GM19025 (cell line): ENCODE measurements around the gene CYGB.
A peak's percentile ranks its signal among the peaks of the same experiment; 100 is the strongest.

ENCODE experiments used
- ATAC-seq: cut with Tn5 transposase; IDR thresholded peaks from one replicate; pipeline ENCODE4 v1.9.1; 2021; ENCODE audit warnings: mild to moderate bottlenecking, low read depth, moderate library complexity; ENCODE audit not compliant: unreplicated experiment

CYGB gene

GRCh38 chr17:76491271-76492122 is 46.0 kb downstream of the CYGB start:
- peak; percentile 2 for ATAC-seq

GRCh38 chr17:76490112-76490710 is 47.3 kb downstream of the CYGB start:
- ATAC-seq = no peak

GRCh38 chr17:76487451-76488192 is 49.9 kb downstream of the CYGB start:
- ATAC-seq = no peak

- ATAC-seq = no peak
These were observed 51.9 kb downstream of the CYGB start for GRCh38 chr17:76485569-76485968.

- ATAC-seq = no peak
These were observed 53.2 kb downstream of the CYGB start for GRCh38 chr17:76484228-76484725.

GRCh38 chr17:76481071-76481655 is 56.3 kb downstream of the CYGB start:
- peak; percentile 53 for ATAC-seq

GRCh38 chr17:76480632-76481031 is 56.9 kb downstream of the CYGB start:
- no peak for ATAC-seq

GRCh38 chr17:76479515-76480060 is 57.9 kb downstream of the CYGB start:
- ATAC-seq = no peak

GRCh38 chr17:76478730-76479514 is 58.6 kb downstream of the CYGB start:
- ATAC-seq = no peak

- ATAC-seq = no peak
These were observed 59.4 kb downstream of the CYGB start for GRCh38 chr17:76478097-76478496.

GRCh38 chr17:76477576-76477975 is 59.9 kb downstream of the CYGB start:
- no peak for ATAC-seq
